Gastroesophageal sphincter (tissue), 4 donors: Measurements from ENCODE around the gene CD55. TPM values are rescaled to one million over a fixed set of nuclear protein-coding genes. Genes with fewer than 3 reads are reported as not detected.

Experiments used
- ATAC-seq: fragments of 150-250 bp; one replicate; pipeline ENCODE4 v1.9.1; 2016; ENCODE audit warnings: mild to moderate bottlenecking, moderate library complexity
- H3K27ac ChIP-seq, 4 donors: fragments of 200-600 bp; sonication (generic) in 3 of 4; 1 replicate in 3 of 4; 2 replicates in 1 of 4; pipeline ENCODE4 v1.5.1; 2016 to 2019
- H3K27me3 ChIP-seq: fragments of 200-600 bp; sonication (generic); one replicate; pipeline ENCODE4 v1.5.1; 2019
- H3K36me3 ChIP-seq, 2 donors: fragments of 200-600 bp; sonication (generic); one replicate each; pipeline ENCODE4 v1.5.1; 2019; ENCODE audit warnings: control low read depth in 1 of 2
- H3K4me1 ChIP-seq, 3 donors: fragments of 200-600 bp; sonication (generic); 1 replicate in 2 of 3; 2 replicates in 1 of 3; pipeline ENCODE4 v1.5.1; 2016 to 2019; ENCODE audit warnings: control low read depth in 2 of 3
- H3K4me3 ChIP-seq, 2 donors: fragments of 200-600 bp; sonication (generic); one replicate each; pipeline ENCODE4 v1.5.1; 2019; ENCODE audit warnings: mild to moderate bottlenecking in 1 of 2, moderate library complexity in 1 of 2
- H3K9me3 ChIP-seq, 3 donors: fragments of 200-600 bp; sonication (generic); one replicate each; pipeline ENCODE4 v1.5.1; 2017 to 2019; ENCODE audit warnings: control low read depth in 2 of 3
- EP300 ChIP-seq: sonication (generic); formaldehyde crosslinking; IDR thresholded peaks from one replicate; pipeline ENCODE4 v1.6.1; 2017; ENCODE audit warnings: antibody characterized with exemption, mild to moderate bottlenecking
- POLR2A ChIP-seq, 2 donors: fragments of 450-650 bp; IDR thresholded peaks; one replicate each; pipeline ENCODE4 v1.6.1; 2017; ENCODE audit warnings: antibody characterized with exemption in 2 of 2, mild to moderate bottlenecking in 2 of 2, moderate library complexity in 1 of 2
- POLR2AphosphoS5 ChIP-seq: sonication (generic); formaldehyde crosslinking; IDR thresholded peaks from one replicate; pipeline ENCODE4 v1.6.1; 2017; ENCODE audit warnings: antibody characterized with exemption
- WGBS, 2 donors: methylation state at CpG; one replicate each; pipeline ENCODE4 v1.1.5; 2018; ENCODE audit warnings: low coverage in 1 of 2; 5-methylcytosine and 5-hydroxymethylcytosine counted together
- total RNA-seq, 4 donors: library from RNA; depleted of rRNA; stranded (reverse); fragments of >200 nt; gene quantifications; one replicate each; pipeline ENCODE4 v1.1.0, GENCODE V29; 2016
- TF ChIP-seq, protein P1 (sequence below), 4 experiments: fragments of 200-600 bp in 2 of 4; fragments of 450-650 bp in 2 of 4; sonication (generic) in 1 of 4; IDR thresholded peaks; one replicate each; pipeline ENCODE4 v1.5.1; 2017 to 2019; ENCODE audit warnings: antibody characterized with exemption in 4 of 4, mild to moderate bottlenecking in 2 of 4, moderate library complexity in 2 of 4

CD55 gene
- total RNA-seq, 4 donors from 2014 or later = 24.7 to 78.4 (median 41.5) TPM

DNA sequence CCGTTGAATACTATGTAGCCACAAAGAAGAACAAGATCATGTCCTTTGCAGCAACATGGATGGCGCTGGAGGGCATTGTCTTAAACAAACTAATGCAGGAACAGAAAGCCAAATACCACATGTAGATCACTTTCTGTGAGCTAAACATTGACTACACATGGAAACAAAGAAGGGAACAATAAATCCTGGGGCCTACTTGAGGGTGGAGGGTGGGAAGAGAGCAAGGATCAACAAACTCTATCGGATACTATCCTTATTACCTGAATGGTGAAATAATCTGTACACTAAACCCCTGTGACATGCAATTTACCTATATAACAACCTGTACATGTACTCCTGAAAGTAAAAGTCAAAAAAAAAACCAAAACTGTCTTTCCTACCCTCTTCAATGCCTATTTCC, 40.8 kb upstream of the CD55 start:
- ATAC-seq = no peak
- H3K36me3 ChIP-seq = no peaks in the 10 kb centered on the region
- no peaks in the 10 kb centered on the region for H3K27me3 ChIP-seq
- TF ChIP-seq EP300 (no peak), POLR2AphosphoS5 (no peak), POLR2A (IDR thresholded peaks at IDR 0.05) (no peak)
- TF ChIP-seq, protein P1, sequence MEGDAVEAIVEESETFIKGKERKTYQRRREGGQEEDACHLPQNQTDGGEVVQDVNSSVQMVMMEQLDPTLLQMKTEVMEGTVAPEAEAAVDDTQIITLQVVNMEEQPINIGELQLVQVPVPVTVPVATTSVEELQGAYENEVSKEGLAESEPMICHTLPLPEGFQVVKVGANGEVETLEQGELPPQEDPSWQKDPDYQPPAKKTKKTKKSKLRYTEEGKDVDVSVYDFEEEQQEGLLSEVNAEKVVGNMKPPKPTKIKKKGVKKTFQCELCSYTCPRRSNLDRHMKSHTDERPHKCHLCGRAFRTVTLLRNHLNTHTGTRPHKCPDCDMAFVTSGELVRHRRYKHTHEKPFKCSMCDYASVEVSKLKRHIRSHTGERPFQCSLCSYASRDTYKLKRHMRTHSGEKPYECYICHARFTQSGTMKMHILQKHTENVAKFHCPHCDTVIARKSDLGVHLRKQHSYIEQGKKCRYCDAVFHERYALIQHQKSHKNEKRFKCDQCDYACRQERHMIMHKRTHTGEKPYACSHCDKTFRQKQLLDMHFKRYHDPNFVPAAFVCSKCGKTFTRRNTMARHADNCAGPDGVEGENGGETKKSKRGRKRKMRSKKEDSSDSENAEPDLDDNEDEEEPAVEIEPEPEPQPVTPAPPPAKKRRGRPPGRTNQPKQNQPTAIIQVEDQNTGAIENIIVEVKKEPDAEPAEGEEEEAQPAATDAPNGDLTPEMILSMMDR (IDR thresholded peaks at IDR 0.05) = no peak
- H3K4me3 ChIP-seq = no peak overlapping the region
- no peaks in the 10 kb centered on the region for H3K9me3 ChIP-seq
- 89 to 100% methylated on average over 2 to 3 of the region's 3 CpGs for WGBS, 2 donors
- peaks cover 0 to 3% (median 0%) of the 10 kb centered on the region in 3 donors for H3K4me1 ChIP-seq
- H3K27ac ChIP-seq = no peak overlapping the region

GRCh38 chr1:207282058-207282457, 39.4 kb upstream of the CD55 start:
- Histone ChIP-seq H3K27me3 (no peaks in the 10 kb centered on the region), H3K9me3 (no peaks in the 10 kb centered on the region), H3K36me3 (no peaks in the 10 kb centered on the region), H3K27ac (no peak overlapping the region), H3K4me3 (no peak overlapping the region), H3K4me1 (peaks cover 0 to 10% (median 9%) of the 10 kb centered on the region in 3 donors)
- TF ChIP-seq, protein P1 (IDR thresholded peaks at IDR 0.05) = no peak
- TF ChIP-seq EP300 = no peak
- WGBS, 2 donors = 41 to 51% methylated on average over 2 of the region's 2 CpGs
- no peak for ATAC-seq

- peak overlapping the region in 2 of 4 donors; percentile 9 to 13 for H3K27ac ChIP-seq
- no peaks in the 10 kb centered on the region for H3K36me3 ChIP-seq
- TF ChIP-seq, protein P1 (IDR thresholded peaks at IDR 0.05) = no peak
- TF ChIP-seq POLR2A (IDR thresholded peaks at IDR 0.05) = no peak
- 61 to 75% methylated on average over 2 of the region's 2 CpGs for WGBS, 2 donors
- H3K4me3 ChIP-seq = no peak overlapping the region
- no peak for ATAC-seq
- H3K27me3 ChIP-seq = no peaks in the 10 kb centered on the region
- peaks cover 0 to 14% (median 11%) of the 10 kb centered on the region in 3 donors for H3K4me1 ChIP-seq
- no peaks in the 10 kb centered on the region for H3K9me3 ChIP-seq
Measured at GRCh38 chr1:207282496-207283380, 38.7 kb upstream of the CD55 start.

- H3K9me3 ChIP-seq = no peaks in the 10 kb centered on the region
- H3K4me1 ChIP-seq = peaks cover 4 to 21% (median 14%) of the 10 kb centered on the region in 3 donors
- TF ChIP-seq EP300 (no peak), POLR2AphosphoS5 (no peak), POLR2A (IDR thresholded peaks at IDR 0.05) (no peak)
- TF ChIP-seq, protein P1 (IDR thresholded peaks at IDR 0.05) = no peak
- WGBS, 2 donors = 100% methylated on average over 1 of the region's 1 CpG
- H3K36me3 ChIP-seq = no peaks in the 10 kb centered on the region
- H3K4me3 ChIP-seq = no peak overlapping the region
- ATAC-seq = no peak
- H3K27ac ChIP-seq = no peak overlapping the region
- H3K27me3 ChIP-seq = no peaks in the 10 kb centered on the region
Measured at GRCh38 chr1:207283421-207283820, 38.1 kb upstream of the CD55 start.
